Stimulated activated CD4-positive, alpha-beta T cell treated with anti-CD3 and anti-CD28 coated beads, Interleukin-12 subunit alpha, Interleukin-12 subunit beta, amount 100 ng/mL, for 48 hours (primary cell): ENCODE data around the gene HDAC7.
A peak's percentile ranks its signal among the peaks of the same experiment; 100 is the strongest.

Experiments used
- DNase-seq, 3 donors: peaks; one replicate each; pipeline ENCODE4 v3.0.0-alpha.2; 2020; ENCODE audit warnings: low read depth in 2 of 3, low spot score in 1 of 3

Gene HDAC7

GRCh38 chr12:47819896-47820630 is at the start of gene HDAC7:
HDAC7 (minus strand) TSS chr12:47819903; CDS start chr12:47819785, 118 bp downstream.
- peak in 2 of 3 donors; percentile 65 to 78 for DNase-seq

GRCh38 chr12:47868552-47869031 is 48.9 kb upstream of the HDAC7 start:
- DNase-seq = no peak

GRCh38 chr12:47868041-47868440 is 48.3 kb upstream of the HDAC7 start:
- no peak for DNase-seq

- DNase-seq = peak; percentile 47 to 62 (median 52)
Measured at GRCh38 chr12:47867495-47867941, 47.8 kb upstream of the HDAC7 start.

DNA sequence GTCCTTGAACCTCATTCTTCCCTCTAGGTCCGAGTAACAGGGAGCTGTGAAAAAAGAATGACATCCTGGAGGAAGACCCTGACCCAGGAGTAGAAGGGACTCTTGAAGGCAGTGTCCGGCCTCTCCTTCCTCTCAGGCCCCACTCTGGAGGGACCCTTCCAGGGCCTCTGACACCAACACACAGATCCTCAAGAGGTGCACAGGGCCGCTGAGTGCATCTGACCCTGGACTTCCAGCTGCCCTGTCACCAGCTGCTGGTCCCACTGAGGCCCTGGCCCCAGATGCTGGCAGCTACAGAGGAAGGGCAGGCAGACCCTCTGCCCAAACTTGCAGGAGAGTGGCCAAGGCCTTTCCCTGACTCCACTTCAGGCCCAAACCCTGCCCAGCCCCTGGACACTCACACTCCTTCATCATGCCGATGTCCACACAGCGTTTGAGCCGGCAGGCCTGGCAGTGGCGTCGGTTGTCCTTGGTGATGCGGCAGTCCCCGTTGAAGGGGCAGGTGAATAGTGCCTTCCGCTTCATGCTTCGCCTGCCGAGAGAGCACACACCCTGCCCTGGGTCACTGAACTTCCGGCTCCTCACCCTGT is 45.0 kb upstream of the HDAC7 start:
- DNase-seq = no peak

GRCh38 chr12:47863985-47864384 is 44.3 kb upstream of the HDAC7 start:
- DNase-seq = no peak

DNA sequence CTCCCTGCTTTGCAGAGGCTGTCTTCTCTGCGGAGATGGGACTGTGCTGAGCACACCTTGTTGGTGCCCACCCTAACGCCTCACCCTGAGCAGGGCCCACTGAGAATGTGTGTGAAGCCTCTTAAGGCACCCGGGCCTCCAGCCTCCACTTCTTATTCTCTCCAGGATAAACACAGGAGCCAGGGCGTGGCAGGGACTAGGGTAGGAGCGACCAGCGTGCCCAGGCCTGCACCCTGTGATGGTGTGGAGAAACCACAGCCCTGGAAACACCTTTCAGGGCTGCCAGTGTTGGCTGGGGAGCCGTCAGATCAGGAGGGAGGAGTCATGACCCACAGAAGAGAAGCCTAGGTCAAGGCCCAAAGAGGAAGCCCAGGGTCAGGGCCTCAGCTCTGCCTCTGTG is 43.8 kb upstream of the HDAC7 start:
- DNase-seq = no peak

DNA sequence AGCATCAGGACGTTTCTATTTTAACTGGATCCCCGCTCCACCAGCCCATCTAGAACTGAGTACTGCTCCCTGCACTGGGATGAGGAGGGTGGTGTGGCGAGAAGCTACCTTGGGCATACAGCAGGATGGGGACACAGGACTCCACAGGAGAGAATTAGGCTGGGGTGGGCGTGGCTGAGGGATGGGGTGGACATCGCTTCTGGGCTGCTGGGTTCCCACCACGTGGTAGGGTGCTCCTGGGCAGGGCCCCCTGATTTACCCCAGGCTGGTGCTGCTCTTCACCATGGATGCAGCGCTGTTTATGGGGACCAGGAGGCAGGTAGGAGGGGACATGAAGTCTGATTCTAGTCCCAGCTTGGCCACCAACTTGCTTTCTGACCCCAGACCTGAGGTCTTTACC is 43.2 kb upstream of the HDAC7 start:
- DNase-seq = no peak

GRCh38 chr12:47862167-47862750 is 42.6 kb upstream of the HDAC7 start:
- no peak for DNase-seq

DNA sequence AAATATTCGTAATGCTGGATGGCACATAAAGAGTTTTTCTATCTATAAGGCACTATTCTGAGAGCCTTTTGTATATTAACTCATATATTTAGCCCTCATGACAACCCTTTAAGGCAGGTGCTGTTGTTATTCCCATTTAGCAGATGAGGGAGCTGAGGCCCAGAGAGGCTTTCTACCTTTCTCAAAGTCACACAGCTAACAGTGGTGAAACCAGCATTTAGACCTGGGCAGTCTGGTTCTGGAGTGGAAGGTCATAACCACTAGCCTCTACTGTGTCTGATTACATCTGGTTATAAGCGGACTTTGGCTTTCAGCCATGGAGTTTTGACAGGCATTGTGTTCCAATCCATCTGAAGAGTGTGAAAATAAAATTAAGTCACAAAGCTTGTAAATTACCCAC is 41.2 kb upstream of the HDAC7 start:
- no peak for DNase-seq

- peak in 1 of 3 donors; percentile 34 for DNase-seq
Measured at GRCh38 chr12:47860279-47860841, 40.7 kb upstream of the HDAC7 start.

DNA sequence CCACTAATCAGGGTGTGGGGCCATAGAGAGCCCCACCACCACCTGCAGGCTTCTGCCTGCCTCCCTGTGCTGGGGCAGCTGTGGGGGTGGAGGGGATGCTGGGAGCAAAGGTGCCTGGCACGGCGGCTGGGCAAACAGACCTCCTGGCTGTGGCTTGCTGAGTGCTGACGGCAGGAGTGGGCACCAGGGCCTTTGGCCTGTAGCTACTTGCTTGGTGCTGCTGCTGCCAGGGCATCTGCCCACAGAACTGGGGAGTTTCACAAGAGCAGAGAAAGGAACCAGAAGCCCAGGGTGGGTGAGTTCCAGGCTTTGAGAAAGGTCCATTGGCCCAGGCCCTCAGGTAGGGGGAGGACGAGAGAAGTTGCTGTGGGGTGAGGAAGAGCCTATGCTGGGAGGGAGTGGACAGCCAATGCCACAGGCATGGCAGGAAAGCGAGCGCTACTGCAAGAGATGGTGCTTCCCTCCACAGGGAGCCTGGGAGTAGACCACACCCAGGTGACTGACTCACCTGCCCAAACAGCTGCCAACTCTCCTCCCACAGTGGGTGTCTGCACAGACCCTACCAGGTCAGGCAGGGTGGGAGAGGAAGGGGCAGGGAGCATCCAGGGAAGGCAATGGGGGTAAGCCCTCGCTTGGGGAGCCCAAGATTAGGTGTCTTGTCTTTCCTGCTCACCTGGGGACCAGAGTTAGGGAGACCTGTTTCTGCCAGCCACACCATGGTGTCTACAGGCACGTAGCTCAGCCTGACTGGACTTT is 39.0 kb upstream of the HDAC7 start:
- no peak for DNase-seq

- DNase-seq = no peak
Measured at GRCh38 chr12:47856721-47857575, 37.2 kb upstream of the HDAC7 start.

GRCh38 chr12:47856094-47856493 is 36.4 kb upstream of the HDAC7 start:
- DNase-seq = no peak

- DNase-seq = no peak
Measured at GRCh38 chr12:47855502-47855901, 35.8 kb upstream of the HDAC7 start.

- no peak for DNase-seq
Measured at GRCh38 chr12:47854531-47854930, 34.8 kb upstream of the HDAC7 start.

- no peak for DNase-seq
Measured at GRCh38 chr12:47852096-47852571, 32.4 kb upstream of the HDAC7 start.

GRCh38 chr12:47851303-47851952 is 31.7 kb upstream of the HDAC7 start:
- DNase-seq = no peak
